ENCODE measurements around the gene PLB1.

DNA sequence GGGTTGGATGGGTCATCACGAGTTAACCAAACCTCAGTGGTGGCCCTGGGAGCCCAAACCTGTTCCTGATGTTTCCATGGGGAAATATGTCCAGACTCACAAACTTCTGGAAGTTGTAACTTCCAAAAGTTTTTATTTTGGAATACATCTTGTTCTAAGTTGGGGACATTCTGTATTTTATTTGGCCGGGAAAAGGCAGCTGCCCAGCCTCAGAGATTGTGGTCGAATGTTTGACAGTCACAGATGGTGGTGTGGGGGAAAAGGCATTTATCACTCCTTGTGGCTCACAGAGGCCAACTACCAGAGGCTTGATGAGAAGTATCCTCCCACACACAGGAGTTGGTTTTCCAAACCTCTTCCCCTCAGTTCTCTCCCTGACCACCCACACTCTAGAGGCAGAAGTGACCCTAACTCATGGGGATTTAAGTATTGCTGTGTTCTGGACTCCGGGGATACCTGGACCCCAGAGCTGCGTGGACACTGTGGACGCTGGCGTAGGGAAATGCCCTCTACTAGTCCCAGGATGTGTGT is 131.1 kb downstream of the PLB1 start:
- no peak for TF ChIP-seq CTCF (IDR thresholded peaks at IDR 0.05; ENCODE audit: low read length)
- TF ChIP-seq EZH2phosphoT487 (IDR thresholded peaks at IDR 0.05; ENCODE audit: low read length) = no peak

Data from MM.1S (cell line).